ENCODE data around the gene MAPK6. TPM values are rescaled to one million over a fixed set of nuclear protein-coding genes. Genes with fewer than 3 reads are reported as not detected.

MAPK6 gene
- total RNA-seq, 1 experiment from 2014 or later = 38.7 TPM

DNA sequence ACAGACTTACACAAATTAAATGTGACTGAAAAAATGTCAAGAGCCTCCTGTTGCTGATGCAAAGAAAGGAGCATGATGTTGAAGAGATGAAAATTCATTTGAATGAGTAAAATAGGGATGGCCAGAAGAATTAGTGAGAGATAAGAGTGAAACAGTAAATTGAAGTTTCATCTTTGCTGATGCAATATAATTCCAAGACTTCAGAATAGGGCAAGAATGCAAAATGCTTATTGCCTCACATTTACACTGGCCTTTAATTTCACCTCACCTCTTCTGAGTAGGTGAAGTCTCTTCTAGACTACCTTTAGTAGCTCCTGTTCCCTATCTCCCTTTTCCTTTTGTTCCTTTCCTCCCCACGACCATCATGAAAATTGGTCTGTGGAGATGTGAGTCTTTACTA lies 15.3 kb upstream of the MAPK6 start:
- CTCF ChIA-PET = no interaction called here
- TF ChIP-seq, protein P1, sequence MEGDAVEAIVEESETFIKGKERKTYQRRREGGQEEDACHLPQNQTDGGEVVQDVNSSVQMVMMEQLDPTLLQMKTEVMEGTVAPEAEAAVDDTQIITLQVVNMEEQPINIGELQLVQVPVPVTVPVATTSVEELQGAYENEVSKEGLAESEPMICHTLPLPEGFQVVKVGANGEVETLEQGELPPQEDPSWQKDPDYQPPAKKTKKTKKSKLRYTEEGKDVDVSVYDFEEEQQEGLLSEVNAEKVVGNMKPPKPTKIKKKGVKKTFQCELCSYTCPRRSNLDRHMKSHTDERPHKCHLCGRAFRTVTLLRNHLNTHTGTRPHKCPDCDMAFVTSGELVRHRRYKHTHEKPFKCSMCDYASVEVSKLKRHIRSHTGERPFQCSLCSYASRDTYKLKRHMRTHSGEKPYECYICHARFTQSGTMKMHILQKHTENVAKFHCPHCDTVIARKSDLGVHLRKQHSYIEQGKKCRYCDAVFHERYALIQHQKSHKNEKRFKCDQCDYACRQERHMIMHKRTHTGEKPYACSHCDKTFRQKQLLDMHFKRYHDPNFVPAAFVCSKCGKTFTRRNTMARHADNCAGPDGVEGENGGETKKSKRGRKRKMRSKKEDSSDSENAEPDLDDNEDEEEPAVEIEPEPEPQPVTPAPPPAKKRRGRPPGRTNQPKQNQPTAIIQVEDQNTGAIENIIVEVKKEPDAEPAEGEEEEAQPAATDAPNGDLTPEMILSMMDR (conservative IDR thresholded peaks at IDR 0.05) = no peak
- no peak for TF ChIP-seq EZH2 (IDR thresholded peaks at IDR 0.05; ENCODE audit: low read depth)
- no peaks in the 10 kb centered on the region for H3K36me3 ChIP-seq (ENCODE audit: low read depth)
- no peak overlapping the region for H3K4me3 ChIP-seq
- H2AFZ ChIP-seq = no peak overlapping the region
- no peaks in the 10 kb centered on the region for H4K20me1 ChIP-seq (ENCODE audit: insufficient read depth)
- H3K4me1 ChIP-seq (replicated peaks; ENCODE audit: insufficient read depth) = no peaks in the 10 kb centered on the region
- H3K27ac ChIP-seq = no peak overlapping the region
- no peaks in the 10 kb centered on the region for H3K9me2 ChIP-seq (ENCODE audit: insufficient read depth)
- DNase-seq = no peak
- no peaks in the 10 kb centered on the region for H3K9me3 ChIP-seq (ENCODE audit: insufficient read depth, low read depth)
- no peaks in the 10 kb centered on the region for H3K79me2 ChIP-seq (ENCODE audit: low read depth)
- no peaks in the 10 kb centered on the region for H3F3A ChIP-seq (ENCODE audit: insufficient read depth, low read depth)
- H3K4me2 ChIP-seq = no peak overlapping the region
- POLR2A ChIA-PET (ENCODE audit: unreplicated experiment) = no interaction called here
- BruUV-seq (replicated peaks) = no TSS peak
- H3K27me3 ChIP-seq (ENCODE audit: insufficient read depth, low read depth) = no peaks in the 10 kb centered on the region
- intact Hi-C loops (cut with micrococcal nuclease; ENCODE audit: unreplicated experiment) = no loop called here

DNA sequence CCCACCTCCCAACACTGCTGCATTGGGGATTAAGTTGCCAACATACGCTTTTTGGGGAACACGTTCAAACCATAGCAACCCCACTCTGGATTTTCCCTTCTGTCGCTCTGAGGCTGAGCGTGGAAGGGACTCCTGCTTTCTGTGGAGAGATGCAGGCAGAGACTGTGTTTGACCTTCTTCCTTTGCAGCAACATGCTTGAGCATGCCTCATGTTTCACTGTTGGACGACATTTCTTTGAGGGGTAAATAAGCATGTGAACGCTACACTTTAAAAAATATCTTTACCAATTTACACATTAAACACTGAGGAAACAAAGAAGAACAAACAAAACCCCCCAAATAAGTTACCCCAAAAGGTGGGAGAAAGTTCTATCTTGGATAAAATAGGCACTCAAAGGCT lies 14.2 kb upstream of the MAPK6 start:
- Histone ChIP-seq H3F3A (ENCODE audit: insufficient read depth, low read depth) (no peaks in the 10 kb centered on the region), H3K79me2 (ENCODE audit: low read depth) (no peaks in the 10 kb centered on the region), H3K27ac (no peak overlapping the region), H3K4me3 (no peak overlapping the region), H3K36me3 (ENCODE audit: low read depth) (no peaks in the 10 kb centered on the region), H3K9me2 (ENCODE audit: insufficient read depth) (no peaks in the 10 kb centered on the region), H3K4me2 (no peak overlapping the region), H4K20me1 (ENCODE audit: insufficient read depth) (no peaks in the 10 kb centered on the region), H3K27me3 (ENCODE audit: insufficient read depth, low read depth) (no peaks in the 10 kb centered on the region), H3K4me1 (replicated peaks; ENCODE audit: insufficient read depth) (0 out of 2 replicates have a peak, but pooled peaks cover 8% of the 10 kb centered on the region), H3K9me3 (ENCODE audit: insufficient read depth, low read depth) (no peaks in the 10 kb centered on the region), H2AFZ (no peak overlapping the region)
- ChIA-PET CTCF (no interaction called here), POLR2A (ENCODE audit: unreplicated experiment) (no interaction called here)
- TF ChIP-seq EZH2 (IDR thresholded peaks at IDR 0.05; ENCODE audit: low read depth) = no peak
- TF ChIP-seq, protein P1 (conservative IDR thresholded peaks at IDR 0.05) = no peak
- no TSS peak for BruUV-seq (replicated peaks)
- no peak for DNase-seq
- intact Hi-C loops (cut with micrococcal nuclease; ENCODE audit: unreplicated experiment) = no loop called here

DNA sequence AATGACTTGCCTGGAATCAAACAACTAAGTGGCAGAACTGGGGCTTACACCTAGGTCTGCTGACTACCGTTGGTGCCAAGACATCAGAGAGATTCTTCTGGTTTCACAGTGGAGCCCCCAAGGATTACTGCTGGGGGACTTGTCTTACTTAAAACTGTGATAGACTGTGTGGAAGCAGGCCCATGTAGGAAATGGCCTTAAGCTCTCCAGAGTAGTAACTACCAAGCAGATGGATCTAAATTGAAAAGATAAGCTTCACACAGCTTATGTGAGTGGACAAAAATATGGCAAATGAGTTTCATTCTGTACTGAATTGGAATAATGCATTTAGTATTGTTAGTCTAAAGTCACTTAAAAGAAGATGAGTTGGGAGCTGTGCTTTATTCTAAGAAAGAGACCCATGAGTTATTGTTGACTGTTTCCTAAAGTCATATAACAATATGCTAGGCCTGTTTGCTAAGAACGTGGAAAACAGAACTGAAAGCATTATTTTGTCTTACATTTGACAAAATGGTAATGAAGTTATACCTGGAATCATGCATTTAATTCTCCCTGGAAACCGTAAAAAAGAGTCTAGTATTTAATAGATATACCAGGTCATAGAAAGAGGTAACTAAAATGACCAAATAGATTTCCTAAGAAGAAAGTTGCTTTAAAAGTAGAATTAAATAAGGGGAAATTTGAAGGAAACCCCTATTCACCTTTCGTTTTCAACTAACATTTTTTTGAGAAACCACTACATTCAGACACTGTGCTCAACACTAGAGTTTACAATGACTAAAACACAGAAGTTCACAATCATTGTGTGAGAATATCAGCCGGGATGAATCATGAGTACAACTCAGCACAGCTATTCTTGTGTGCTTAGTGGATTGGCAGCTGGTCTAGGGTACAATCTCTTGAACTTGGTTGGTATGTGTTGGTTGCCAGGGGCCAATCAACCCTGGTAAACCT lies 13.0 kb upstream of the MAPK6 start:
- ChIA-PET CTCF (no interaction called here), POLR2A (ENCODE audit: unreplicated experiment) (no interaction called here)
- H4K20me1 ChIP-seq (ENCODE audit: insufficient read depth) = no peaks in the 10 kb centered on the region
- DNase-seq = no peak
- TF ChIP-seq, protein P1 (conservative IDR thresholded peaks at IDR 0.05) = no peak
- TF ChIP-seq EZH2 (IDR thresholded peaks at IDR 0.05; ENCODE audit: low read depth) = no peak
- no peak overlapping the region for H3K27ac ChIP-seq
- H3K9me3 ChIP-seq (ENCODE audit: insufficient read depth, low read depth) = no peaks in the 10 kb centered on the region
- intact Hi-C loops (cut with micrococcal nuclease; ENCODE audit: unreplicated experiment) = no loop called here
- no peaks in the 10 kb centered on the region for H3K27me3 ChIP-seq (ENCODE audit: insufficient read depth, low read depth)
- no peak overlapping the region for H3K4me2 ChIP-seq
- H3K9me2 ChIP-seq (ENCODE audit: insufficient read depth) = no peaks in the 10 kb centered on the region
- no peaks in the 10 kb centered on the region for H3F3A ChIP-seq (ENCODE audit: insufficient read depth, low read depth)
- H3K36me3 ChIP-seq (ENCODE audit: low read depth) = no peaks in the 10 kb centered on the region
- H3K4me1 ChIP-seq (replicated peaks; ENCODE audit: insufficient read depth) = peaks cover 14% of the 10 kb centered on the region; the same call in 1 of the 2 replicates
- H2AFZ ChIP-seq = no peak overlapping the region
- no TSS peak for BruUV-seq (replicated peaks)
- H3K4me3 ChIP-seq = no peak overlapping the region
- H3K79me2 ChIP-seq (ENCODE audit: low read depth) = no peaks in the 10 kb centered on the region

All from PC-9 (cell line).